NT2/D1 (cell line): ENCODE data around the gene SHISAL2B.
"Not testable (repeated sequence)": the region's sequence is repeated elsewhere in the genome, so short reads cannot be mapped to it uniquely, and the experiment has no call there.

ENCODE experiments used
- DNase-seq: peaks from one replicate; pipeline ENCODE4 v3.0.0-alpha.2; 2011; ENCODE audit warnings: low read depth, low spot score
- H3K27me3 ChIP-seq: 2 replicates; pipeline ENCODE4 v1.6.0; 2011; ENCODE audit warnings: mild to moderate bottlenecking; ENCODE audit not compliant: insufficient read length, insufficient read depth
- H3K36me3 ChIP-seq: 2 replicates; pipeline ENCODE4 v1.6.1; 2011; ENCODE audit warnings: mild to moderate bottlenecking, low read length, mixed read lengths; ENCODE audit not compliant: insufficient read depth, insufficient read length
- H3K4me1 ChIP-seq: 2 replicates; pipeline ENCODE4 v1.5.1; 2011; ENCODE audit not compliant: insufficient read depth, insufficient read length
- H3K4me3 ChIP-seq: 2 replicates; pipeline ENCODE4 v1.5.1; 2011; ENCODE audit warnings: low read depth; ENCODE audit not compliant: insufficient read length
- H3K9ac ChIP-seq: 2 replicates; pipeline ENCODE4 v1.6.0; 2011; ENCODE audit warnings: low read depth; ENCODE audit not compliant: insufficient read length
- H3K9me3 ChIP-seq: 2 replicates; pipeline ENCODE4 v1.5.1; 2011; ENCODE audit warnings: mild to moderate bottlenecking, low read length; ENCODE audit not compliant: insufficient read depth
- SUZ12 ChIP-seq: IDR thresholded peaks from 2 replicates; pipeline ENCODE4 v1.6.1; 2011; ENCODE audit not compliant: insufficient read length, insufficient read depth; ENCODE audit errors: extremely low read depth
- YY1 ChIP-seq: IDR thresholded peaks from 2 replicates; pipeline ENCODE4 v1.6.1; 2011; ENCODE audit not compliant: insufficient read length, insufficient read depth
- ZNF274 ChIP-seq: IDR thresholded peaks from 2 replicates; pipeline ENCODE4 v1.6.1; 2011; ENCODE audit warnings: mild to moderate bottlenecking, low read depth, low read length

SHISAL2B gene

DNA sequence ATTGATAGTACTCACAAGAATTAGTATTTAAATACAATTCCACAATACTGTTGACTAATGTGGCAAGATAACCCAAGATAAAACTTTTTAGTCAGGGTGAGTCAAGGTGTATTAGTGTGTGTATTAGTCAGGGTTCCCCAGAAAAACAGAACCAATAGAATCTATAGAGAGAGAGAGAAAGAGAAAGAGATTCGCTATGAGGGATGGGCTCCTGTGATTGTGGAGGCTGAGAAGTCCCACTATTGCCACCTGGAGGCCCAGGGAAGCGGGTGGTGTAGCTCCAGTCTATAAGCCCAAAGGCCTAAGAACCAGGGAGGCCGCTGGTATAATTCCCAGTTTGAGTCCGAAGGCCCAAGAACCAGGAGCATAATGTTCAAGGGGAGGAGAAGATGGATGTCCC lies 10.0 kb upstream of the SHISAL2B start:
- no peak for DNase-seq
- no peaks in the 10 kb centered on the region for H3K36me3 ChIP-seq

DNA sequence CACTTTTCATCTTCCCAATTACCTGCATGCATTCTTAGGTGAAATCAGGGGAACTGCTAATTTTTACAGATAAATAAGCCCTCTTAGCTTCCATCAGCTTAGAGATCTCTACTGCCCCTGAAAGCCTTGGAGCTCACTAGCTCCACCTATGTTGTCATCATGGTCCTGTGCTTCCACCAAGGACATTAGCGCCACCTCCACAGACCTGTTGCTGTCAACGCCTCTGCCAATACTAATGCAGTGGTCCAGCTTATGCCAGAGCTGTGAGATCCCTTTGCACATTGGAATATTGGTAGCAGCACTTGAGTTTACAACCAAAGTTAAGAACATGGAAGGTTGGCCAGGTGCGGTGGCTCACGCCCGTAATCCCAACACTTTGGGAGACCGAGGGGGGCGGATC lies 7.7 kb upstream of the SHISAL2B start:
- no peak overlapping the region for H3K9ac ChIP-seq
- H3K9me3 ChIP-seq = no peaks in the 10 kb centered on the region
- H3K4me3 ChIP-seq = no peak overlapping the region
- no peaks in the 10 kb centered on the region for H3K4me1 ChIP-seq
- no peak for DNase-seq
- TF ChIP-seq YY1 (no peak), SUZ12 (no peak), ZNF274 (no peak)
- no peaks in the 10 kb centered on the region for H3K27me3 ChIP-seq
- no peaks in the 10 kb centered on the region for H3K36me3 ChIP-seq

More for the DNA sequence above, 10.0 kb upstream of the SHISAL2B start:
- Histone ChIP-seq H3K4me1 (no peaks in the 10 kb centered on the region), H3K27me3 (no peaks in the 10 kb centered on the region), H3K4me3 (no peak overlapping the region), H3K9ac (no peak overlapping the region), H3K9me3 (no peaks in the 10 kb centered on the region)
- TF ChIP-seq SUZ12 (no peak), ZNF274 (no peak), YY1 (no peak)

DNA sequence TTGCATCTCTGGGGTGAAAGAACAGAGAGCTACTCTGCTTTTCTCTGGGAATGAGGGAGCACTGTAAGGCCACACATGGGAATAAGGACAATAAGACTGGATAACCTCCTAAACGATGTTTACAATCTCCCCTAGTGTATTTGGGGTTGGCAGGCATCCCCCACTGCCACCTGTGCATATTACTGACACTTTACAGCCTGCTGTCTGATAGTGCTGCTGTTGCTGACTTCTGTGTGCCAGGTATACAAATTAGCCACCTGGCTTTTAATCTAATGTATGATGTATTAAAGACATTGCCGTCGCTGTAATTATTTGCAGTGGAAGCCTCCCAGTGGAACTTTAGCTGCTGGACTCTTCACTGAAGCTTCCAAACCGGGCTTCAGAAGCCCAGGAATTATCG lies 4.4 kb upstream of the SHISAL2B start:
- TF ChIP-seq YY1 (no peak), ZNF274 (no peak), SUZ12 (no peak)
- Histone ChIP-seq H3K4me1 (no peaks in the 10 kb centered on the region), H3K27me3 (peaks cover 15% of the 10 kb centered on the region), H3K9ac (no peak overlapping the region), H3K4me3 (no peak overlapping the region), H3K9me3 (no peaks in the 10 kb centered on the region), H3K36me3 (no peaks in the 10 kb centered on the region)
- DNase-seq = no peak

DNA sequence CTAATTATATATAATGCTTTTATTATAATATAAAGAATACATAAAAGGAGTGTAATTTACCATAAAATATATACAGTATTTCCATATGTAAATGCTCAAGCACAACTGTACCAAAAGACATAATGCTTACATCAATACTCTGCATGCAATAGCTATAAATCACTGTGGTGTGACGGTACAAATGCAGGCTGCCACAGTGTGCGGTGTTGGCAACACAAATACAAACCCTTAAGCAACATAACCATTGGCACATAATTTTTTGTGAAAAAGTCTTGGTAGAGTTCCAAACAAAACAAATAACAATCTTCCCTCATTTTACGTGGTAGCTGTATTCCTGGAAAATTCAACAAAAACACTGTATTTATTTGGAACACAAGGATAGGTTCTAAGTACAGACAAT lies 1.9 kb upstream of the SHISAL2B start:
- H3K27me3 ChIP-seq = peaks cover 15% of the 10 kb centered on the region
- H3K9ac ChIP-seq = no peak overlapping the region
- DNase-seq = no peak
- no peaks in the 10 kb centered on the region for H3K4me1 ChIP-seq
- no peak overlapping the region for H3K4me3 ChIP-seq
- H3K9me3 ChIP-seq = no peaks in the 10 kb centered on the region
- TF ChIP-seq SUZ12 (no peak), ZNF274 (no peak), YY1 (no peak)
- H3K36me3 ChIP-seq = no peaks in the 10 kb centered on the region

DNA sequence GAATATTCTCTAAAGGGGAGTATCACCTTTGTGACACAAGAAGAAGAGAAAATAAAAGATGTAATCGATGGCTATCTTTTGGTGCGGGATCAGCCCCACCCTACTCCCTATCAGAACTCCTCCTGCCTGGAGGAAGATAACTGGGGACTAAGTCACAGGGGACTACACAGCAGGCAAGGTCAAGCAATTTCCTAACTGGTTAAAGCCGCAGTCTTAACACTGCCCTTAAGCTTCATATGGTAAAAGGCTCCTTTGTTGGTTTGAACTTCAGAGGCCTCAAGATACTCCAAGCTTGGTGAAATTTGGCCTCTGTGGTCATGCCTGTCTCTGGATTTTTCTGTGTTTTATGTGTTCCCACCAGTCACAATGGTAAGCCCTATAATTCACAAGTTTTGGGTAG lies 1.3 kb upstream of the SHISAL2B start:
- Histone ChIP-seq H3K27me3 (peaks cover 15% of the 10 kb centered on the region), H3K4me3 (no peak overlapping the region), H3K4me1 (no peaks in the 10 kb centered on the region), H3K9ac (no peak overlapping the region), H3K9me3 (no peaks in the 10 kb centered on the region), H3K36me3 (no peaks in the 10 kb centered on the region)
- no peak for DNase-seq
- no peak for TF ChIP-seq SUZ12
- TF ChIP-seq YY1 = no peak
- no peak for TF ChIP-seq ZNF274

DNA sequence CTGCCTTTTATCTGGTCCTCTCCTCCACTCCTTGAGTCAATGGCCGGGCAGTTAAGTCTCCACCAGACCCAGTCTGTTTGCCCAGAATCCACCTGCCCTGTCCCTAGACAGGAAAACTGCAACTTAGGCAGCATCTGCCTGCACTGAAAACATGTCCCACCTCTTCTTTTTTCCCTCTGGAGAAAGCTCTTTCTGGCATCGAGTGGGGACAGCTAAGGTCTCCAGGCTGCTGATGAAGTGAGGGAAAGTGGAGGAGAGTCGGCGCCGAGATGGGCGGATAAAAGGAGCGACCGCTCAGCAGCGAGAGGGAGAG lies 243 bp upstream of the SHISAL2B start:
- Histone ChIP-seq H3K4me3 (peak overlapping the region; percentile 53), H3K9ac (peak overlapping the region; percentile 83), H3K9me3 (no peaks in the 10 kb centered on the region), H3K36me3 (no peaks in the 10 kb centered on the region), H3K27me3 (peaks cover 15% of the 10 kb centered on the region), H3K4me1 (no peaks in the 10 kb centered on the region)
- TF ChIP-seq SUZ12 (no peak), ZNF274 (no peak), YY1 (no peak)
- no peak for DNase-seq

DNA sequence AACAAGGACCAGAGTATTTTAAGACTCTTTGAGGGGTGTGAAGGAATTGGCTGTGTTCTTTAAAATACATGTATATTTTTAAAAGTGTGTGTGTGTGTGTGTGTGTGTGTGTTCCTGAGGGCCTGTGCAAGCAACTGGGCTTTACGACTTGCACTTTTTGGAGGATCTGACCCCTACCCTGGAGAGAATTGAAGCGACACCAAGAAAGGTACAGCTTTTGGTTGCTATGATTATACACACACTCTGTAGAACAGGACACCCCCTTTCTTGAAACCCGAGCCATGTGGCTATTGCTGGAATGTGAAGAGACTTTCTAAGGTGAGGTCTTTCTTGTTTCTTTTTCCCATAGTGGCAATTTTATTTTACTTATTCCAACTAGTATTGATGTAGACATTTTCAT lies 988 bp downstream of the SHISAL2B start:
- H3K4me1 ChIP-seq = no peaks in the 10 kb centered on the region
- peaks cover 15% of the 10 kb centered on the region for H3K27me3 ChIP-seq
- peak overlapping the region; percentile 53 for H3K4me3 ChIP-seq
- no peak for DNase-seq
- no peaks in the 10 kb centered on the region for H3K36me3 ChIP-seq
- no peak for TF ChIP-seq ZNF274
- TF ChIP-seq YY1 = no peak
- TF ChIP-seq SUZ12 = no peak
- H3K9ac ChIP-seq = no peak overlapping the region
- H3K9me3 ChIP-seq = peaks cover 1% of the 10 kb centered on the region; the same call in 1 of the 2 replicates

DNA sequence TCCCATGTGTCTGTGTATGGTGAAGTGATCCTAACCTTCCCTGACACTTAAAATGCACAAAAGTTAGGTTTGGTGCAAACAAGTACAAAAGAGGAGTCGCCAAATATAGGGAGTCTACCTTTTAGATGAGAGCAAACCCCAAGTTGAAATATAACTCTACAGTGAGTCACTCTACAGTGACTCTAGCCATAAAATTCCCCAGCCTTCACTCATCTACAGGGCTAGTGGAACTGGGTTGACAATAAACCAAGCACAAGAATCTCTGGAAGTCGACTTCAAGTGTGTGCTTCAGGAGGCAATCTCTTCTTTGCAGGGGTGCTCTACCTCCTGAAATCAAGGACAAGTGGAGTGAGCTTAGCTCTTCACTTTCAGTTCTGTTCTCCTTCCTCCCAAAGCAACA lies 3.3 kb downstream of the SHISAL2B start:
- H3K9ac ChIP-seq = no peak overlapping the region
- no peaks in the 10 kb centered on the region for H3K4me1 ChIP-seq
- peaks cover 11% of the 10 kb centered on the region for H3K9me3 ChIP-seq
- H3K27me3 ChIP-seq = peaks cover 15% of the 10 kb centered on the region
- H3K4me3 ChIP-seq = no peak overlapping the region
- no peak for DNase-seq
- H3K36me3 ChIP-seq = no peaks in the 10 kb centered on the region
- TF ChIP-seq ZNF274 = no peak
- no peak for TF ChIP-seq YY1
- no peak for TF ChIP-seq SUZ12

DNA sequence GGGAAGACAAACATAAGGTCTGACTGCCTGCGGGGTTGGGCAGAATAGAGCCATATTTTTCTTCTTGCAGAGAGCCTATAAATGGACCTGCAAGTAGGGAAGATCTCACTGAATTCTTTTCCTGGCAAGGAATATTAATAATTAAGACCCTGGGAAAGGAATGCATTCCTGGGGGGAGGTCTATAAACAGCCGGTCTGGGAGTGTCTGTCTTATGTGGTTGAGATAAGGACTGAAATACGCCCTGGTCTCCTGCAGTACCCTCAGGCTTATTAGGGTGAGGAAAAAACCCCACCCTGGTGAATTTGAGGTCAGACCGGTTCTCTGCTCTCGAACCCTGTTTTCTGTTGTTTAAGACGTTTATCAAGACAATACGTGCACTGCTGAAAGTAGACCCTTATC lies 6.1 kb downstream of the SHISAL2B start:
- H3K4me1 ChIP-seq, DNase-seq, H3K36me3 ChIP-seq, H3K4me3 ChIP-seq, H3K27me3 ChIP-seq, H3K9ac ChIP-seq: not testable (repeated sequence)
- peaks cover 11% of the 10 kb centered on the region for H3K9me3 ChIP-seq
